WTC11 (cell line): ENCODE results near the gene PROSER2.

ENCODE experiments used
- ATF2 ChIP-seq: sonication (generic); formaldehyde crosslinking; IDR thresholded peaks from 2 replicates; pipeline ENCODE4 v1.8.1; 2022; ENCODE audit warnings: low read depth, missing genetic modification reagents, borderline replicate concordance
- STAT6 ChIP-seq: sonication (generic); formaldehyde crosslinking; conservative IDR thresholded peaks from 2 replicates; pipeline ENCODE4 v1.8.1; 2023; ENCODE audit warnings: mild to moderate bottlenecking, low read depth, missing genetic modification reagents, moderate library complexity

- TF ChIP-seq ATF2: no peak
- no peak for TF ChIP-seq STAT6
Measured at GRCh38 chr10:11894381-11895107, 71.4 kb downstream of the PROSER2 start.
